Parathyroid adenoma (tissue), 2 donors: ENCODE measurements around the gene YIPF2.

Experiments
- H2AFZ ChIP-seq: fragments of 300-600 bp; sonication (generic); one replicate; pipeline ENCODE4 v1.7.0; 2017; ENCODE audit warnings: antibody characterized with exemption, mild to moderate bottlenecking
- H3K27ac ChIP-seq: fragments of 300-600 bp; sonication (generic); one replicate; pipeline ENCODE4 v1.7.0; 2017
- H3K27me3 ChIP-seq: fragments of 300-600 bp; sonication (generic); one replicate; pipeline ENCODE4 v1.7.0; 2017; ENCODE audit warnings: low read length; ENCODE audit not compliant: control insufficient read depth, insufficient read depth
- H3K36me3 ChIP-seq: fragments of 300-600 bp; sonication (generic); one replicate; pipeline ENCODE4 v1.7.0; 2017; ENCODE audit warnings: low read length; ENCODE audit not compliant: control insufficient read depth, insufficient read depth
- H3K4me1 ChIP-seq: fragments of 300-600 bp; sonication (generic); one replicate; pipeline ENCODE4 v1.7.0; 2017; ENCODE audit warnings: control low read depth
- H3K4me2 ChIP-seq: fragments of 300-600 bp; sonication (generic); one replicate; pipeline ENCODE4 v1.7.0; 2017; ENCODE audit warnings: low read length
- H3K4me3 ChIP-seq: fragments of 300-600 bp; sonication (generic); one replicate; pipeline ENCODE4 v1.7.0; 2017; ENCODE audit warnings: low read depth, low read length
- H3K79me2 ChIP-seq: fragments of 300-600 bp; sonication (generic); one replicate; pipeline ENCODE4 v1.7.0; 2017; ENCODE audit warnings: control low read depth
- H3K9ac ChIP-seq: fragments of 300-600 bp; sonication (generic); one replicate; pipeline ENCODE4 v1.7.0; 2017; ENCODE audit warnings: mild to moderate bottlenecking
- H3K9me3 ChIP-seq: fragments of 300-600 bp; sonication (generic); one replicate; pipeline ENCODE4 v1.7.0; 2017; ENCODE audit warnings: low read length; ENCODE audit not compliant: control insufficient read depth
- CTCF ChIP-seq: fragments of 300-600 bp; sonication (generic); IDR thresholded peaks from one replicate; pipeline ENCODE4 v1.7.0; 2017; ENCODE audit warnings: antibody characterized with exemption, mild to moderate bottlenecking
- donor health status: primary hyperparathyroidism.

YIPF2 gene

GRCh38 chr19:10923260-10924112 is 5.0 kb downstream of the YIPF2 start:
- H3K9me3 ChIP-seq: no peaks in the 10 kb centered on the region
- TF ChIP-seq CTCF: no peak
- no peak overlapping the region for H3K4me3 ChIP-seq
- H2AFZ ChIP-seq: no peak overlapping the region
- H3K4me2 ChIP-seq: no peak overlapping the region
- peaks cover 4% of the 10 kb centered on the region for H3K4me1 ChIP-seq
- H3K27me3 ChIP-seq: no peaks in the 10 kb centered on the region
- no peaks in the 10 kb centered on the region for H3K36me3 ChIP-seq
- H3K79me2 ChIP-seq: no peaks in the 10 kb centered on the region
- H3K27ac ChIP-seq: no peak overlapping the region
- H3K9ac ChIP-seq: no peak overlapping the region

GRCh38 chr19:10922638-10923014 is 5.8 kb downstream of the YIPF2 start:
- Histone ChIP-seq H3K27ac (no peak overlapping the region), H3K27me3 (no peaks in the 10 kb centered on the region), H3K4me1 (peaks cover 2% of the 10 kb centered on the region), H3K9ac (no peak overlapping the region), H3K4me2 (no peak overlapping the region), H3K79me2 (no peaks in the 10 kb centered on the region), H3K36me3 (no peaks in the 10 kb centered on the region), H3K9me3 (no peaks in the 10 kb centered on the region), H2AFZ (no peak overlapping the region), H3K4me3 (no peak overlapping the region)
- TF ChIP-seq CTCF: no peak

GRCh38 chr19:10921910-10922637 is 6.4 kb downstream of the YIPF2 start:
- H3K27ac ChIP-seq: no peak overlapping the region
- no peak for TF ChIP-seq CTCF
- H3K4me1 ChIP-seq: no peaks in the 10 kb centered on the region
- H3K9me3 ChIP-seq: no peaks in the 10 kb centered on the region
- no peaks in the 10 kb centered on the region for H3K79me2 ChIP-seq
- no peak overlapping the region for H3K9ac ChIP-seq
- H3K4me2 ChIP-seq: no peak overlapping the region
- no peaks in the 10 kb centered on the region for H3K27me3 ChIP-seq
- H3K4me3 ChIP-seq: no peak overlapping the region
- no peak overlapping the region for H2AFZ ChIP-seq
- H3K36me3 ChIP-seq: no peaks in the 10 kb centered on the region

GRCh38 chr19:10921199-10921909 is 7.1 kb downstream of the YIPF2 start:
- Histone ChIP-seq H3K9ac (no peak overlapping the region), H3K27ac (no peak overlapping the region), H3K79me2 (no peaks in the 10 kb centered on the region), H3K36me3 (no peaks in the 10 kb centered on the region), H3K9me3 (no peaks in the 10 kb centered on the region), H3K27me3 (no peaks in the 10 kb centered on the region), H3K4me1 (no peaks in the 10 kb centered on the region), H2AFZ (no peak overlapping the region), H3K4me3 (no peak overlapping the region), H3K4me2 (no peak overlapping the region)
- TF ChIP-seq CTCF: no peak
